Gastrocnemius medialis (tissue), 4 donors: ENCODE measurements around the gene HTR5A.

ENCODE experiments used
- POLR2A ChIP-seq, 2 donors: fragments of 450-650 bp; IDR thresholded peaks; one replicate each; pipeline ENCODE4 v1.6.1; 2017; ENCODE audit warnings: antibody characterized with exemption in 2 of 2, mild to moderate bottlenecking in 2 of 2, moderate library complexity in 2 of 2
- TF ChIP-seq, protein P1 (sequence below), 5 experiments: fragments of 450-650 bp in 3 of 5; fragments of 200-600 bp in 2 of 5; sonication (generic) in 2 of 5; IDR thresholded peaks in 4 of 5; conservative IDR thresholded peaks in 1 of 5; 1 replicate in 4 of 5; 2 replicates in 1 of 5; pipeline ENCODE4 v1.5.1; 2016 to 2019; ENCODE audit warnings: antibody characterized with exemption in 5 of 5, mild to moderate bottlenecking in 3 of 5, moderate library complexity in 3 of 5

DNA sequence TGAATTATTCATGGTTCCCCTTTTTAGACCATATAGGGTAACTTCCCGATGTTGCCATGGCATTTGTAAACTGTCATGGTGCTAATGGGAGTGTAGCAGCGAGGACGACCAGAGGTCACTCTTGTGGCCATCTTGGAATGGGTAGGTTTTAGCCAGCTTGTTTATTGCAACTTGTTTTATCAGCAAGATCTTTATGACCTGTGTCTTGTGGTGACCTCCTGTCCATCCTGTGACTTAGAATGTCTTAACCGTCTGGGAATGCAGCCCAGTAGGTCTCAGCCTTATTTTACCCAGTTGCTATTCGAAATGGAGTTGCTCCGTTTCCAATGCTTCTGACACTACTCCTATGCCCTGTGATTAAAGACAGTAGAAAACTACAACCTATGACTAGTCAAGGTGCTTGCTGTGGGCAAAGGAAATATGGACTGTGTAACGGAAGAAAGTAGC lies 48.4 kb upstream of the HTR5A start:
- no peak for TF ChIP-seq POLR2A (IDR thresholded peaks at IDR 0.05)
- TF ChIP-seq, protein P1, sequence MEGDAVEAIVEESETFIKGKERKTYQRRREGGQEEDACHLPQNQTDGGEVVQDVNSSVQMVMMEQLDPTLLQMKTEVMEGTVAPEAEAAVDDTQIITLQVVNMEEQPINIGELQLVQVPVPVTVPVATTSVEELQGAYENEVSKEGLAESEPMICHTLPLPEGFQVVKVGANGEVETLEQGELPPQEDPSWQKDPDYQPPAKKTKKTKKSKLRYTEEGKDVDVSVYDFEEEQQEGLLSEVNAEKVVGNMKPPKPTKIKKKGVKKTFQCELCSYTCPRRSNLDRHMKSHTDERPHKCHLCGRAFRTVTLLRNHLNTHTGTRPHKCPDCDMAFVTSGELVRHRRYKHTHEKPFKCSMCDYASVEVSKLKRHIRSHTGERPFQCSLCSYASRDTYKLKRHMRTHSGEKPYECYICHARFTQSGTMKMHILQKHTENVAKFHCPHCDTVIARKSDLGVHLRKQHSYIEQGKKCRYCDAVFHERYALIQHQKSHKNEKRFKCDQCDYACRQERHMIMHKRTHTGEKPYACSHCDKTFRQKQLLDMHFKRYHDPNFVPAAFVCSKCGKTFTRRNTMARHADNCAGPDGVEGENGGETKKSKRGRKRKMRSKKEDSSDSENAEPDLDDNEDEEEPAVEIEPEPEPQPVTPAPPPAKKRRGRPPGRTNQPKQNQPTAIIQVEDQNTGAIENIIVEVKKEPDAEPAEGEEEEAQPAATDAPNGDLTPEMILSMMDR (IDR thresholded peaks at IDR 0.05 in 4 of 5, conservative IDR thresholded peaks at IDR 0.05 in 1 of 5): no peak
